ENCODE data around the gene SHC1. TPM values are rescaled to one million over a fixed set of nuclear protein-coding genes. Genes with fewer than 3 reads are reported as not detected.
A peak's percentile ranks its signal among the peaks of the same experiment; 100 is the strongest.

The SHC1 gene
- total RNA-seq, 2 experiments from 2014 or later = 43.4 to 46.5 TPM

DNA sequence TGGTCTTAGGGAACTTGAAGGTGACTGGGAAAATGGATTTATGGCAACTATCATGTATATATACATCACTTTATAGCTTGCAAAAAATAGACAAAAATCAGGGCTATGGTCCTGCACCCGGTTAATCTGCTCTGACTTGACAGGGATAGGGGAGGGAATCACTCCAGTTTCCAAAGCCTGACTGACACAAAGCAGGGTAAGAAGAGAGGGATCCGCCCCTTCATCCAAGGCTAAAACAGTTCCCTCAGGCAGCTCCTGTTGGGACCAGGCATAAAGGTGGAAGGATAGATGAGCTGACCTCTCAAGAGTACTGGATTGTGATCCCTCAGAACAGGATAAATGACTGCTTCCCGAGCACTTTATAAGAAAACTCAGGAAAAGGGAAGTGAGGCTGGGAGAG lies 16.0 kb downstream of the SHC1 start:
- intact Hi-C loops (cut with micrococcal nuclease) = no loop called here
- H3K36me3 Mint-ChIP-seq = peaks cover 12% of the 10 kb centered on the region

DNA sequence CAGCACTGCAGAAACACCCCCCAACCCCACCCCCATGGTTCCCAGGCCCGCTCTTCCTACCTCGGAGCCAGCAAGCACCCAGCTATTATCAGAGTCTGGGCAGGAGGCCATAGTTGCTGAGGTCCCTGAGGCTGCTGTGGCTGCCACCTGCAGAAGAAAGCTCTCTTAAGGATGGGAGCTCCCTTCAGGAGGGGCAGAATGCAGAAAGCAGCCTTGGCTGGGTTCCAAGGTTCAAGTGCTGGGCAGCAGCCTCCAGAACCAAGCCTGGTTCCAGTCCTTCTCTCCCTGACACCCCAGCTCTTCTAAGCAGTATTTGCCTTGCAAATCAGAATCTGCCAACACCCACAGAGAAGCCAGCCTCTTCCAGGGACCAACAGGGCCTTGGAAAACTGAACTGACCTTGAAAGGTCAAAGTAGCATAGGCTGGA lies 16.9 kb downstream of the SHC1 start:
- Mint-ChIP-seq H3K9me3 (no peaks in the 10 kb centered on the region), H3K4me3 (peak overlapping the region; percentile 92), H3K27me3 (no peaks in the 10 kb centered on the region), H3K36me3 (peaks cover 13% of the 10 kb centered on the region), H3K4me1 (ENCODE audit: low read depth) (peaks cover 80% of the 10 kb centered on the region), H3K27ac (peak overlapping the region; percentile 97)
- intact Hi-C loops (cut with micrococcal nuclease) = no loop called here
- POLR2A ChIA-PET = interaction anchor here (0.9 to 3.7 kb wide), 4 partner anchors 9 to 47 kb away, joined by 3 to 23 read pairs (median 16); partner anchors contain the start of genes PMVK and ZBTB7B
- CTCF ChIA-PET = interaction anchor here (1.1 to 5.3 kb wide), 9 partner anchors 7 to 108 kb away, joined by 3 to 38 read pairs (median 9); partner anchors contain the start of genes FLAD1, PMVK and PYGO2
- DNase-seq = no peak

More for the DNA sequence above, 16.0 kb downstream of the SHC1 start:
- Mint-ChIP-seq H3K9me3 (no peaks in the 10 kb centered on the region), H3K27ac (peak overlapping the region; percentile 97), H3K27me3 (no peaks in the 10 kb centered on the region), H3K4me1 (ENCODE audit: low read depth) (peaks cover 76% of the 10 kb centered on the region), H3K4me3 (peak overlapping the region; percentile 92)
- ChIA-PET CTCF (interaction anchor here (1.0 to 5.3 kb wide), 11 partner anchors 15 to 107 kb away, joined by 3 to 38 read pairs (median 8); partner anchors contain the start of genes ADAM15, FLAD1 and PMVK), POLR2A (interaction anchor here (0.6 to 3.7 kb wide), 8 partner anchors 10 to 96 kb away, joined by 3 to 23 read pairs (median 6); partner anchors contain the start of genes ADAM15, CKS1B, FLAD1 and PMVK)
- no peak for DNase-seq

DNA sequence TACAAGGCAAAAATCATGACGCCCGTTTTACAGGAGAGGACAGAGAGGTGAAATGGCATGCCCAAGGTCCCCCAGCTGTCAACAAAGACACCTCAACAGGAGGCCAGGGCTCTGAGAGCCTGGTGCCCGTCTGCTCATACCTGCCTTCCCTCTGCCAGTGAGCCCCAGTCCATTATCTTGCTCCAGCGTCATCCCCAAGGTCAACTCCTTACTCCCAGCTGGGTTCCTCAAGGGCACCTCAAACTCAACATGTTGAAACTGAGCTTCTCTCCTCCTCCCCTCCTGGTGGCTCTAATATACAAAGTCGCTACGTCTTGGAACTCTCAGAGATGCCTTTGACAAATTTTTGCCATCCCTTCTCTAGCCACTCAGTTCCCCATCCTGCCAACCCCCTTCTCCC lies 17.9 kb downstream of the SHC1 start:
- Mint-ChIP-seq H3K9me3 (no peaks in the 10 kb centered on the region), H3K36me3 (peaks cover 14% of the 10 kb centered on the region), H3K4me3 (peak overlapping the region; percentile 79), H3K27me3 (no peaks in the 10 kb centered on the region), H3K4me1 (ENCODE audit: low read depth) (peaks cover 78% of the 10 kb centered on the region), H3K27ac (peak overlapping the region; percentile 97)
- CTCF ChIA-PET = interaction anchor here (0.6 to 5.3 kb wide), 13 partner anchors 8 to 393 kb away, joined by 3 to 38 read pairs (median 4); partner anchors contain the start of genes ADAM15, EFNA4, PMVK and PYGO2
- DNase-seq = no peak
- POLR2A ChIA-PET = interaction anchor here (0.7 to 2.9 kb wide), 6 partner anchors 9 to 393 kb away, joined by 3 to 20 read pairs (median 4); partner anchors contain the start of genes PMVK and PYGO2
- intact Hi-C loops (cut with micrococcal nuclease) = no loop called here

DNA sequence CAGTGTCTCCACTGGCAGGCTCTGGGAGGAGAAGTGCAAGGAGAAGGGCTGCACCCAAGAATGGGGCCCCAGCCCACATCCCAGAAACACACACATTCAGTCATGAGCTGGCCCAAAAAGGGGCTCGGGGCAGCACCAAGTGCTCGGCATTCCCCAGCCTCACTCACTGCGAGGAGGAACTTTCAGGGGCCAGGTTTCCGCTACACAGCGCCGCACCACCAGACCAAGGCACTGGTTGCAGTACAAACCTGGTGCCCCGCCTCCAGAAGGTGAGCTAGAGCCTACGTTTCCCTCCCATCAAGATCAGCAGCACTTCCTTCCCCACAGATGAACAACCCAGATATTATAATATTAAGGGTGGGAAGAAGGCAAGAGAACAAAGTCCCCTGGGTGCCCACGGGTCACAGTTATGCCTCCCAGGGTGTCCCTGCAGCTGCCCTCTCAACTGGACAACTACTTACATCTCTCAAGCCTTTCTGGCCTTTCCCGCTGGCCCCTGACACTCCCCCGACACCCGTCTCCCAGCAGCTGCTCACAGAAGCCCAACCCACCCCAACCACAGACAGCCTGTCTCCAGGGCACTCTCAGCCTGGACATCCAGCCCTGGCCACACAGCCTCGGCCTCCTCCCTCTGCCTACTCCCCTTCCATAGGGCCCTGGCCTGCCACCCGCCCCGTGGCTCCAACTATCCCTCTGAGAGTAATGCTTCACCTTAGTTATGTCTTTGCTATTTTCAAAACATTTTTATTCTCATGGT lies 18.5 kb downstream of the SHC1 start:
- peaks cover 74% of the 10 kb centered on the region for H3K4me1 Mint-ChIP-seq (ENCODE audit: low read depth)
- peak; percentile 87 for DNase-seq
- ChIA-PET POLR2A (interaction anchor here (0.7 to 2.9 kb wide), 6 partner anchors 9 to 392 kb away, joined by 3 to 20 read pairs (median 4); partner anchors contain the start of genes PMVK and PYGO2), CTCF (interaction anchor here (0.6 to 5.3 kb wide), 13 partner anchors 9 to 392 kb away, joined by 3 to 38 read pairs (median 4); partner anchors contain the start of genes ADAM15, EFNA4, PMVK and PYGO2)
- no peaks in the 10 kb centered on the region for H3K9me3 Mint-ChIP-seq
- no peaks in the 10 kb centered on the region for H3K27me3 Mint-ChIP-seq
- H3K36me3 Mint-ChIP-seq = peaks cover 15% of the 10 kb centered on the region
- peak overlapping the region; percentile 79 for H3K4me3 Mint-ChIP-seq
- H3K27ac Mint-ChIP-seq = peak overlapping the region; percentile 97
- intact Hi-C loops (cut with micrococcal nuclease) = no loop called here

DNA sequence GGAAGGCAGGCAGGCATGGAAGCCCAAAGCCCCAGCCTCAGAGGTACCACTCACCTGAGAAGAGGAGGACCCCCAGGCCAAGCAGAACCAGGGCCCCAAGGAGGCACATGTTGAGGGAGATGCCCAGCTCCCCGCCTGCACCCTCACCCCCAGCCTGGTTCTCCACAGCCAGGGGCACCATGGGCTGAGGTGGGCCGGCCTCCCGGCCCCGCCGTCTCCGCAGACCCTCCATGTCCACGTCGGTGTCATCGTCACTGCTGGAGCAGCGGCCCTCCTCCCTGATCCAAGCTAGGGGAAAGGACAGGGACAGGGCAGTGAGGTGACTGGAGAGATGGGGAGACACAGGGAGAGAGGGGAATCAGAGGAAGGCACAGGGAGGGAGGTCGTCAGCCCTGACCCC lies 22.5 kb downstream of the SHC1 start:
- no peaks in the 10 kb centered on the region for H3K27me3 Mint-ChIP-seq
- intact Hi-C loops (cut with micrococcal nuclease) = no loop called here
- no peak overlapping the region for H3K27ac Mint-ChIP-seq
- POLR2A ChIA-PET = no interaction called here
- peaks cover 46% of the 10 kb centered on the region for H3K4me1 Mint-ChIP-seq (ENCODE audit: low read depth)
- no peak for DNase-seq
- CTCF ChIA-PET = interaction anchor here (0.8 to 1.9 kb wide), 3 partner anchors 10 to 13 kb away, joined by 3 to 6 read pairs (median 3); partner anchors contain the start of genes PMVK and PYGO2
- peaks cover 20% of the 10 kb centered on the region for H3K36me3 Mint-ChIP-seq
- H3K4me3 Mint-ChIP-seq = no peak overlapping the region
- H3K9me3 Mint-ChIP-seq = no peaks in the 10 kb centered on the region

DNA sequence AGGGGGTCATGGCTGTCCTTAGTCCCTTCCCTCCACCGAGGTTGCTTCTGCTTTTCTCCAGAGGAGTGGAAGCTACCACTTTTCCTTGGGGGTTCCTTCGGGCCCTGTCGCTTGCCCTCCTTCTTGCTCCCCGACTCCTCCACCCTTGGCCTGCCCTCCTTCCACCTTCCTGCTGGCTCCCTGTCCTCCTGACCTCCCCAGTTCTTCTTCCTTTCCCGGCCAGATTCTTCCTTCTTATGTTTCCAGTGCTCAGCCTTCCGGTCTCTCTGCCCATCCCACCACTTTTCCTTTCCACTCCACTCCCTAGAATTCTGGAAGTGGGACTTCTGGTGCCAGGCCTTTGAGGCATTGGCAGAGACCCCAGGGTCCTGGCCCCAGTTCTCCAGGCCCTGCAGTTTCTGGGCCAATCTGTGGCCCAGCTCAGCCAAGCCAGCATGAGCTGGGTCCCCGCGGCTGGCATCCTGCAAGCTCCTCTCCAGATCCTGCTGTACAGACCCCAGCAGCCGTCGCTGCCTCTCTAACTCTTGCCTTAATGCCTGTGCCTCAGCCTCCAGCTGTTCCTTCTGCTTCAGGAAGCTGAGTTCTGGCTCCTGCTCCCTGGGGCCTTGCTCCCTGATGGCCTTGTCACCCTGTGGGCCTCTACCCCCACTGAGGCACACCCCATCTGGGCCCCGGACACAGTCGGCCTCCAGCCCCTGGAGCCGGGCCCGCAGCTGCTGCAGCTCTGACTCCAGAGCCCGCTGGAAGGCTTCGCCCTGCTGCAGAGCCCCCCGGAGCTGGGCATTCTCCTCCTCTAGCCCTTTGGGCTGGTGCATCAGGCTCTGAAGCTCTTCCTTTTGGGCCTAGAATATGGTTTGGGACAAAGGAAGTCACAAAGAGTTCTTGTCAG lies 24.3 kb downstream of the SHC1 start:
- Mint-ChIP-seq H3K9me3 (no peaks in the 10 kb centered on the region), H3K27me3 (no peaks in the 10 kb centered on the region), H3K36me3 (peaks cover 20% of the 10 kb centered on the region), H3K4me3 (no peak overlapping the region), H3K4me1 (ENCODE audit: low read depth) (peaks cover 47% of the 10 kb centered on the region), H3K27ac (peak overlapping the region; percentile 47)
- ChIA-PET CTCF (interaction anchor here (0.6 to 2.5 kb wide), 5 partner anchors 9 to 115 kb away, joined by 3 to 9 read pairs (median 3); partner anchors contain the start of gene PMVK), POLR2A (interaction anchor here (0.8 kb wide), 1 partner anchor 10 kb away, joined by 3 read pairs; the partner anchor contains the start of gene PMVK)
- intact Hi-C loops (cut with micrococcal nuclease) = no loop called here
- DNase-seq = no peak

DNA sequence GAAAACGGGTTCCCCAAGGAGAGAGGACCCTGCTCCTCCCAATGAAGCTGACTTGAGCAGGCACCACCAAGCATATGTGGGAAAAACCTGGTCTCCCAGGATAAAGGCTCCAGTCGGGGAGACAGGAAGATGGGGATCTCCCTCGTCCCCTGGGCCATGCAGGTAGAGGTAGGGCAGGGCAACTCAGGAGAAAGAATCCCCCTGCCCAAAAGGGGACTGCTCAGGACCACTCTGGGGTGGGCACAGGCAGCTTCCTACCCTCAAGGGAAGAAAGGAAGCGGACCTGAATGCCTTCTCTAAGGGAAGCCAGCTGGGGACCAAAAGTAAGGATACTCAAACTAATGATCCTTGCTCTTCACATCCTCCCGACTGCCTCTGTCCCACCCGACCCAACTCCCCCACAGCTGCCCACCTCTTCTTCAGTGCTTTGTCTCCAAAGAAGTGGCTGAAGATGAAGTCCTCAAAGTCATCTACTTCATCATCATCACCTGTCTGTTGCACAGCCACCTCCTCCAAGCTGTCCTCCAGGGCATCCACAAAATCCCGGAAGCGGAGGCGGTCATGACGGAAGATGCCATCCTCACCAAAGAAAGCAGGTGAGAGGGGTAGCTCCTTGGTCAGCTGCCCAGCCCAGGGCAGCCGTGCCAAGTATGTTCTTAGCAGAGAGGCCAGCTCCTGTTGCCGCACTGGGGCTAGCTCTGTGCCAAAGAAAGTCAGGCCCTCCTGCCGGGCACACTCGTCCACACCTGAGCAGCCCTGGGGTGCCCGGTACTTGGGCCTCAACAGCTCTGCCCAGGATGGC lies 25.2 kb downstream of the SHC1 start:
- POLR2A ChIA-PET = interaction anchor here (0.7 kb wide), 1 partner anchor 9 kb away, joined by 3 read pairs; no protein-coding TSS in a partner anchor

DNA sequence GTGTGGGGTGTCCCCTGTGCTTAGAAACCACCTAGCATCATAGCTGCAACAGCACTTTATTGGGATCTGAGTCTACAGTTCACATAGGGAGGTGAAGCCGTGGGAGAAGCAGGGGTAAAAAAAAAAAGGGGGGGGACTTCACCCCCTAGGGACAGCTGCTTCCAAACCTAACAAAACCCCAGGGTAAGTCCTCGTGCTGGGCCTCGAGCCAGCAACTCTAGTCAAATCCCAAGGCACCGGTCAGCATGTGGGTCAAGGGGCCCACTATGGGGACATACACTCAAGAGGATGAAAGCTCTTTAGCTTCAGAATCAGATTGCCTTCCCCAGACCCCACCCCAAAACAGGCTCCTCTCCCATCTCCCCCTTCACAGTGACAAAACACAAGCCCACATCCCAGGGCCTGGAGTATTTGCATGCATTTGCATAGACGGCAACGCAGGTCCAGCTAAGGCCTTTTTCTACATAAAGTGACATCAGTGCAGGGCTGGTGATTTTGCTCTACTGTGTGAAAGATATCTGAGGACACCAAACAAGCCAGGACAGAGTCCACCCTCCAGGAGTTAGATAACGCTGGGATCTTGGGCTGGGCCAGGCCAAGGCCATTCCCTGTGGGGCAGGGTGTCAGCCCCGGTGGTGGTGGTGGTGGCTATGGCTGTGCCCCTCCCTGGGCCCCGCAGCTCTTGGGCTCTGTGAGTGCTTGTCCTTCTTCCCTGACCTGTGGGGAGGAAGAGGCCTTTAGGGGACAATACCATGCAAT lies 26.0 kb downstream of the SHC1 start:
- CTCF ChIA-PET = interaction anchor here (0.6 to 2.5 kb wide), 22 partner anchors 8 to 465 kb away, joined by 3 to 14 read pairs (median 4); partner anchors contain the start of genes FLAD1, PMVK, PYGO2 and SHC1

More for the DNA sequence above, 25.2 kb downstream of the SHC1 start:
- Mint-ChIP-seq H3K9me3 (no peaks in the 10 kb centered on the region), H3K27ac (peak overlapping the region; percentile 47), H3K4me1 (ENCODE audit: low read depth) (peaks cover 47% of the 10 kb centered on the region), H3K27me3 (no peaks in the 10 kb centered on the region), H3K4me3 (no peak overlapping the region), H3K36me3 (peaks cover 13% of the 10 kb centered on the region)
- DNase-seq = no peak
- intact Hi-C loops (cut with micrococcal nuclease) = no loop called here
- CTCF ChIA-PET = interaction anchor here (0.6 to 2.5 kb wide), 6 partner anchors 8 to 466 kb away, joined by 3 to 14 read pairs (median 6); partner anchors contain the start of genes PMVK and PYGO2

DNA sequence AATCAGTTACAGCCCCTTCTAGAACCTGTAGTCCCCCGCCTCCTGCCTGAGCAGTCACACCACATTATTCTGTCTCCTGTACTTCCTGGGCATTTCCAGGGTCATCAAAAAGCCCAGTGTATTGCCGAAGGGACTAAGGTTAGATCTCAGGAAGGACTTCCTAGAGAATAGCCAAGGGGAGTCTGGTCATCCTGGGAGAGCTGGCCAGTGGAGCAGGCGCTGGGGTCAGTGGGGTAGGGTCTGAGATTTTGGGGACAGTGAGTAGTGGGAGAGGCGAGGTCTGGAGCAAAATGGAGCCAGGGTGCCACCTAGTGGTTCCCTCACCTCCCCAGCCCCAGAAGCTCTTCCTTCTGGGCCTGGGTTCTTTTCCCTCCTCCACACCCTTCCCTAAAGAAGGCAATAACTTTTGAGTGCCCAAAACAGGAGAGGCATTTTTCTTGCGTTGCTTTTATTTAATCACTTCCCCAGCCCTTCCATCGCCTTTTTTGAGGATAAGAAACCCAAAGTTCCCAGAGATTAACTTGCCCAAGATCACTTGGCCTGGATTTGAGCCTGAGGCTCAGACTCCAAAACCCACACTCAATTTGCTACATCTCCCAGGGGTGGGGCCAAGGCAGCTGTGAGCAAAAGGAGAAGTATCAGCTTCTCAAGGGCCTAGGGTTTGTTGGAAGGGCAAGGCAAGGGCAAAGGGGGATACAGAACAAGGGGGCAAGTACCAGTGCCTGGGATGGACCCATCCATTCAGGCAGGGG lies 26.7 kb downstream of the SHC1 start:
- H3K4me3 Mint-ChIP-seq = peak overlapping the region; percentile 52
- peak overlapping the region; percentile 93 for H3K27ac Mint-ChIP-seq
- no peaks in the 10 kb centered on the region for H3K9me3 Mint-ChIP-seq
- peaks cover 54% of the 10 kb centered on the region for H3K4me1 Mint-ChIP-seq (ENCODE audit: low read depth)
- ChIA-PET CTCF (interaction anchor here (0.9 to 2.5 kb wide), 21 partner anchors 7 to 464 kb away, joined by 3 to 14 read pairs (median 4); partner anchors contain the start of genes FLAD1, PMVK, PYGO2 and SHC1), POLR2A (interaction anchor here (0.9 to 1.4 kb wide), 4 partner anchors 9 to 316 kb away, joined by 3 read pairs; no protein-coding TSS in a partner anchor)
- H3K27me3 Mint-ChIP-seq = no peaks in the 10 kb centered on the region
- peak; percentile 61 for DNase-seq
- peaks cover 11% of the 10 kb centered on the region for H3K36me3 Mint-ChIP-seq
- intact Hi-C loops (cut with micrococcal nuclease) = no loop called here

More for the DNA sequence above, 26.0 kb downstream of the SHC1 start:
- peak overlapping the region; percentile 93 for H3K27ac Mint-ChIP-seq
- H3K9me3 Mint-ChIP-seq = no peaks in the 10 kb centered on the region
- POLR2A ChIA-PET = interaction anchor here (0.7 to 1.4 kb wide), 5 partner anchors 8 to 317 kb away, joined by 3 read pairs; no protein-coding TSS in a partner anchor
- peaks cover 11% of the 10 kb centered on the region for H3K36me3 Mint-ChIP-seq
- H3K4me1 Mint-ChIP-seq (ENCODE audit: low read depth) = peaks cover 51% of the 10 kb centered on the region
- no peak for DNase-seq
- no peaks in the 10 kb centered on the region for H3K27me3 Mint-ChIP-seq
- no peak overlapping the region for H3K4me3 Mint-ChIP-seq
- intact Hi-C loops (cut with micrococcal nuclease) = no loop called here

Data from activated CD4-positive, alpha-beta memory T cell treated with anti-CD3 and anti-CD28 coated beads for 36 hours (primary cell).